G401 (cell line): ENCODE measurements around the gene CLEC18A. TPM values are rescaled to one million over a fixed set of nuclear protein-coding genes. Genes with fewer than 3 reads are reported as not detected.
"Not testable (repeated sequence)": the region's sequence is repeated elsewhere in the genome, so short reads cannot be mapped to it uniquely, and the experiment has no call there.

Experiments
- DNase-seq: peaks from one replicate; pipeline ENCODE4 v3.0.0-alpha.2; 2015; ENCODE audit warnings: low spot score
- in situ Hi-C: cut with HindIII; loops from 2 replicates; pipeline ENCODE4 v1.10.0; 2016; ENCODE audit warnings: low sequenced_read_pairs, mixed read lengths
- total RNA-seq: library from RNA; depleted of rRNA; stranded (reverse); fragments of >200 nt; shearing (Covaris generic); gene quantifications from 2 replicates; pipeline ENCODE4 v1.2.3, GENCODE V29; 2014

Gene CLEC18A
- total RNA-seq, 1 experiment from 2014 or later, result 0.10 TPM

DNA sequence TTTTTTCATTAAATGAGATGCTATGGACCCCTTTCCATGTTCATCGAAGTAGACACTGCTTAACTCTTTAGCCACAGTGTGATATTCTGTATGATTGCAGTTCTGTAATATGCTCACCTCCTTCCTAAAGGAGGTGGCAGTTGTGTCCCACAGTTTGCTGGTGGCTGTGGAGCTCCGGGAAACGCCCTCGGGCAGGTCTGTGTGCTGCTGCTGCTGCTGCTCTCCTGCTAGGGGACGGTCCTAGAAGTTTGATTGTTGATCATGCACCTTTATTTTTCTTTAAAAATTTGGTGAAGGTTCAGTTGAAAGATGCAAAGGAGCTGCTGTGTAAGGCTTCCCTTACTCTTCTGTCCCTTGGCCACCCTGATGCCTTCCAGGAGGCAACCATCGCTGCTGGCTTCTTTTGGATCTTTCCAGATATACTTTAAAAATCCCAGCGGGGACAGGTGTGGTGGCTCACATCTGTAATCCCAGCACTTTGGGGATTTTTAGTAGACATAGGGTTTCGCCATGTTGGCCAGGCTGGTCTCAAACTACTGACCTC lies 8.4 kb upstream of the CLEC18A start:
- no peak for DNase-seq
- in situ Hi-C loops, result no loop called here

DNA sequence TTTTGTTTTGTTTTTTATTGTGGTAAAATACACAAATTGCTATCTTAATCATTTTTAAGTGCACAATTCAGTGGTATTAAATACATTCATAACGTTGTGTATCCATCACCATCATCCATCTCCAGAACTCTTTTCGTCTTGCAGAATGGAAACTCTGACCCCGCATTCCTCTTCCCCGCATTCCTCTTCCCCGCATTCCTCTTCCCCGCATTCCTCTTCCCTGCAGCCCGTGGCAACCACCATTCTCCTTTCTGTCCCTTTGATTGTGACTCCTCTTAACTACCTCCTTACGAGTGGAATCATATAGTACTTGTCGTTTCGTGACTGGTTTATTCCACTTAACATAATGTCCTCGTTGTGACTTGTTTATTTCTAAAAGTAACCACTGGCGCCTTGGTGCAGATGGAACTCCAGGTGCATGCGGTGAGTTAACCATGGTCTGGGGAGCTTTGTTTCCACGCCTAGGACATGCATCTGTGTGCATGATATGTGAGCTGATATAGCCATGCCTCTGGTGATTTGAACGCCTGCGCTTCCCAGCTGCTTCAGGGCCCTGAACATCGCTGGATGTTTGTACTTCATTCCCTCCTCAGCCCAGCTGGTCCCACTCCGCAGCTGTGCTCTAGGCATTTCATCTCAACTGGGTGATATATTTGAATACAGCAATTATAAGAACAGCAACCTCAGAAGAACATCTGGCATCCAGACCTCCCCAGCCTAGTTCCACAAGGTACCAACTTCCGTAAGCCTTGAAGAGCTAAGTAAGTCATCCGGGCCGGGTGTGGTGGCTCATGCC lies 7.7 kb upstream of the CLEC18A start:
- DNase-seq, in situ Hi-C loops: not testable (repeated sequence)

DNA sequence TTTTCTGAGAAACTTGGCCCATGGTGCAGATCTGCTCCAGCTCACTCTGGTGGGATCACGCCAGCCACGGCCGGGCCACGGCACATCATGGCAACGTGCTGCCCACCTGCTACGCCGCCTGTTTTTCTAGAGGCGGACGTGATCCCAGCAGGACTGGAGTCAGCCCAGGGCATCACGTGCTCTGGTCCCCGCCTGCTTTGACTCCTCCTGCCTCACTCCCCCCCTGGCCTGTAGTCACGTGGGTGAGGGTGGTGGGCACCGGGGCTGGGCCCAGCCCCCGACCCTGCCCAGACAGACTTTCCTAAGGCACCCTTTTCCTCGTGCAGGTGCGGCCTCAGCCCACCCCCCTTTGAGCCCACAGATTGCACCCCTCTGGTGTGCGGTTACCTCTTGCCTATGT lies 723 bp upstream of the CLEC18A start:
- in situ Hi-C loops, DNase-seq: not testable (repeated sequence)

DNA sequence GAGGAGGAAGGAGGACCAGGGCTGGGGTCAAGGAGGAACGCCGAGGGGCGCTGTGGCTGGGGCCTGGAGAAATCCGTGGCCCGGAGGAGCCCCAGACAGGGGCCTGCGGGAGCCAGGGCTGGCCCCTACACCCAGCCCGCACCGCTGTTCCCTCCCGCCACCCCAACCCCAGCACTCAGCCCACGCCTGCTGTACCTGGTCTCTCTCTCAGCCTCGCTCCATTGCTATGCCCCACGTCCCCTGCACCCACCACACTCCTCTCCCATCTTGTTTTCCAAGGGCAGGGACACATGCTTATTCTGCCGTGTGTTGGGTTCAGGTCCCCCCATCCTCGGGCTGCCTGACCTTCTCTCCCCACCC lies 518 bp downstream of the CLEC18A start:
- DNase-seq, in situ Hi-C loops: not testable (repeated sequence)

DNA sequence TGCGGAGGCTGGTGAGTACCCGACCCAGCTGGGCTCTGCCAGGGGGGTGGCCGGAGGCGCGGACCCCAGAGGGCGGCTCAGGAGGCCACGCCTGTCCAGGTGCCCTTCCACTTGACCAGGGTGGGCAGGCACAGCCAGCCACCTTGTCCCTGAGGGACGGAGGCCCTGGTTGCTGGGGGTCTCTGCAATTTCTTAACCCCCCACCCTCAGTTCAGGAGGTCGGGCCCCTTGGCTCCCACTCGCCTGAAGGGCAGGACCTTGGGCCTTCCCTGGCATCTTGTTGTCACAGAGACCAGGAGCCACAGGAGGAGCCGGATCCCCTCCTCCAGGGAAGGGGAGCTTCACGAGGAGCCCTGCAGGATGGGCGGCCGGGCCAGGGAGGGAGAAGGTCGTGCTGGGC lies 982 bp downstream of the CLEC18A start:
- DNase-seq, in situ Hi-C loops: not testable (repeated sequence)

DNA sequence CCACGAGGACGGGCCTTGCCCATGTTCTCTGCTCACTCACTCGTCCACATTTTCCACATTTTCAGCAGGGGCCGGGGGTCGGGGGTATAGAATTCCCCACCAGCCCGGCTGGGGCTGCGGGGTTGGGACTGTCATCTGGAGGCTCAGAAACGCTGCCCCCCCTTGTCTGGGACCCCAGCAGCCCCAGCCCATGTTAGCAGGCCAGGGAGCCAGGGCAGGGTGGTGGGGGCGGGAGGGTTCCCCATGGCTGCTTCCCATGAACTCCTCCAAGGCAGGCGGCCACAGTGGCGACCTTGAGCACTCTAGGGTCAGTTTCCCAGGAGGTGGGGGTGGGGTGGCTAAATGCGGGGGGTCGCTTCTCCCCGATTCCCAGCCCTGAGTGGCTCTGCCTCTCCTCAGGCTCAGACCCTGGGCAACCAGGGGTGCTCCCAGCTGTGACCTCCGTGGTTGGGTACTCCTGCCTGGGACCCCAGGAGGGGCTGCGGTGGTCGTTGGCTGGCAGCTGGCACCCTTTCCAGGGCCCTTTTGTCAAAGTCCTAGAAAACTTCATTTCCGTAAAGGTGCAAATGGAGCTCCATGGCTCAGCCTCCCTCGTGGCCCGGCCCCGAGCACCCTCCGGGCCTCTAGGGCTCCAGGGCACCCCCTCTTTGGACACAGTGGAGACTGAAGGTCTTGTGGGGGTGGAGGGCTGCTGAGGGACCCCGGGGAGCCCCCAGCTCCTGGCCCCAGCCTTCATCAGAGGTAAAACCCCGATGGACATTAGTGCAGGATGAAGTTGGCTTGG lies 1.6 kb downstream of the CLEC18A start:
- DNase-seq, in situ Hi-C loops: not testable (repeated sequence)

DNA sequence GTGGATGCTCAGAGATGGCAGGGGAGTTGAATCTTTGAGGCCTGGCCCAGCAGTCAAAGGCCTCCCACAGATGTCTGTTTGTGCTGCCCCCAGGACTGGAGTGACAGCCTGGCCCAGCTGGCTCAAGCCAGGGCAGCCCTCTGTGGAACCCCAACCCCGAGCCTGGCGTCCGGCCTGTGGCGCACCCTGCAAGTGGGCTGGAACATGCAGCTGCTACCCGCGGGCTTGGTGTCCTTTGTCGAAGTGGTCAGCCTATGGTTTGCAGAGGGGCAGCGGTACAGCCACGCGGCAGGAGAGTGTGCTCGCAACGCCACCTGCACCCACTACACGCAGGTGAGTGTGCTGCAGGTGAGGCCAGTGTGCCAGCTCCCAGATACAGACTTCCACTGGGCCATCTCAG lies 3.1 kb downstream of the CLEC18A start:
- not testable (repeated sequence) for DNase-seq

DNA sequence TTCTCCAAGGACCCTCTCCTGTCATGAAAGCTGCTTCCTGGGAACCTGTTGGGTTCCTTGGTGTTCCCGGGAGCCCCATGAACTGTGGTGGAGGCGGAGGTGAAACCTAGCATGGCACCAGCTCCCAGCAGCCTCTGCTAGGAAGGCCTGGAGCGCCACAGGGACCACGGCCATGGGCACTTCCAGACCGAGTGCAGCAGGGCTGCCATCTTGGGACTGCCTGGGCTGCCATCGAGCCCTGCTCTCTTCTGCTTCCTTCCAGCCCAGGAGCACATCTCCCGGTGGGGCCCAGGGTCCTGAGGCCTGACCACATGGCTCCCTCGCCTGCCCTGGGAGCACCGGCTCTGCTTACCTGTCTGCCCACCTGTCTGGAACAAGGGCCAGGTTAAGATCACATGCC lies 12.2 kb downstream of the CLEC18A start:
- in situ Hi-C loops, DNase-seq: not testable (repeated sequence)

More for the DNA sequence above, 3.1 kb downstream of the CLEC18A start:
- in situ Hi-C loops, result not testable (repeated sequence)

DNA sequence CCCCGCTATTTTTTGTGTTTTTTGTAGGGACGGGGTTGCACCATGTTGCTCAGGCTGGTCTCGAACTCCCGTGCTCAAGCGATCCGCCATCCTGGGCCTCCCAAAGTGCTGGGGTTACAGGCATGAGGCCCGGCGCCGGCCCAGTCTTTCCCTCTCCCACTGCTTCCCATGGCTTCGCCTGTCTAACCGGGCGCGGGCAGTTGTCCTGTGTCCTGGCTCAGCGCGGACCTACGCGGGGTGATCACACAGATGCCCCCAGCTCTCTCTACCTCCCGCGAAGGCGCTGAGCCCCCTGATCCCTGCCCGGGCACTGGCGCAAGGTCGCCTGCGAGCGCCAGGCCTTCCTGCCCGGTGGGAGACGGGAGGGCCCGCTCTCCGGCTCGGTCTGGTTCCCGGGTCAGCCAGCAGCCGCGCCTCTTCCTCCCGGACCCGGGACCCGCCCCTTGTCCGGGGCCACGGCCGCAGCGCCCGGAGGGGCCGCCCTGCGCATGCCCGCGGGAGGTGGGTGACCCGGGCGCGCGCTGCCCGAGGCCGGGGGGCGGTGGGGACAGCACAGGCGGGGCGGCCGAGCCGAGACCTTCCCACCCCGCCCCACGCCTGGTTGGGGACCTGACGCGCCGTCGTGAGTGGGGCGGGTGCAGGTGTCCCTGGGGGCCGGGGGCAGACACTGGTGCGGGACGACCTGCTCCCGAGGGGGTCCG lies 14.0 kb downstream of the CLEC18A start:
- in situ Hi-C loops, DNase-seq: not testable (repeated sequence)

DNA sequence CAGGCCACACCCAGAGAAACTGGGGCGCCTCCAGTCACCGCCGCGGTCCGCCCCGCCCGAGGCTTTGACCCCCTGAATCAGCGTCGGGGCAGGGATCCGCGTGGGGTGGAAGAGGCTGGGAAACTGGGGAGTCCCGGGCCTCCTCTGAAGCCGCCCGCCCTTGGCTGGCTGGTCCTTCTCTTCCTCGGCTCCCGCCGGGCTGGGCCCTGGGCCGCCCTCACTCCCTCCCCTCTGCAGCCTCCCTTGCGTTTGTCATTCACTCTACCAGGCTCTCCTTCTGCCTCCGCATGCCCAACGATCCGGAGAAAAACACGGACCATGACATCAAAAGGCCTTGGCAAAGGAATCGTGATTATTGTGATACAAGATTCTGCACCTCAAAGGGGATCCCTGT lies 14.5 kb downstream of the CLEC18A start:
- in situ Hi-C loops, DNase-seq: not testable (repeated sequence)

DNA sequence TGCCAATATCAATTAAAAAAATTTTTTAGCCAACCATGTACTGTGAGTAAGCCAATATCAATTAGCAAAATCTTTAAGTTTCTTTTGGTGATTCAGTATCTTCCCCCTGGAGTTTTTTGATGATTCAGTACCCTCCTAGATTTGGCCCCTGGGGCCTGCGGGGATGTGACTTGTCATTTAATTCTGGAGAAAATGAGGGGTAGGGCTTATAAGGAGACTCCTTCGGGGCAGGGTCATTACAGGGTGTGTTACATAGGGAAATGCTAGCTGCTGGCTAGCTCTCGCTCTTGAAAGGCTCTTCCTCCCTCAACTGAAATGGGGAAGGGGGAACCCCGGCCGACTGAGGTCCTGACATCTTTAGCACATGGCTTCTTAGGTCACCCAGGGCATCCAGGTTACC lies 16.6 kb downstream of the CLEC18A start:
- DNase-seq, in situ Hi-C loops: not testable (repeated sequence)

DNA sequence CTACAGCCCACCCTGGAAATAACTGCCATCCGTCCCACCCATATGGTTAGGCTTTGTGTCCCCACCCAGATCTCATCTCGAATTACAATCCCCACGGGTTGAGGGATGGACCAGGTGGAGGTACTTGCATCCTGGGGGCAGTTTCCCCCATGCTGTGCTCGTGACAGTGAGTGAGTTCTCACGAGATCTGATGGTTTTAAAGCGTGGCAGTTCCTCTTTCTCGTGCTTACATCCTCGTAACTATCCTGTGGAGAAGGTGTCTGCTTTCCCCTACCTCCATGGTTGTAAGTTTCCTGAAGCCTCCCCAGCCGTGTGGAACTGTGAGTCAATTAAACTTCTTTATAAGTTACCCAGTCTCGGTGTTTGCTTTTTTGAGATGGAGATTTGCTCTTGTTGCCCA lies 17.0 kb downstream of the CLEC18A start:
- in situ Hi-C loops, result not testable (repeated sequence)

DNA sequence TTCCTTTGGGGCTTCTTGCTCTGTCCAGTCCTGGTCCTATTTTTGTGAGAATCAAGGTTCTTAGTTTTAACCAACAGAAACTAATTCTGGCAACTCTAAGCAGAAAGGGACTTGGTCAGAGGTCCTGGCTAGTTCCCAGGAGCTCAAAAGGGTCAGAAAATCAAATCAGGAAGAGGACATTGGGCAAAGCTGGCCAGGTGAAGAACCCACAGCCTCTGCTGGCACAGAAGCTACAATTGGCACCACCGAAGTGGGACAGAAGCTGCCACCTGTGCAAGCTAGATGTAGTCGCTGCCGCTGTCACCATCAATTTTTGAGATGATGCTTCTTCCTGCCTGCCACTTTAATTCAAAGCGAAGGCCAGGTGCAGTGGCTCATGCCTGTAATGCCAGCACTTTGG lies 18.5 kb downstream of the CLEC18A start:
- DNase-seq, in situ Hi-C loops: not testable (repeated sequence)

More for the DNA sequence above, 17.0 kb downstream of the CLEC18A start:
- DNase-seq, result not testable (repeated sequence)

DNA sequence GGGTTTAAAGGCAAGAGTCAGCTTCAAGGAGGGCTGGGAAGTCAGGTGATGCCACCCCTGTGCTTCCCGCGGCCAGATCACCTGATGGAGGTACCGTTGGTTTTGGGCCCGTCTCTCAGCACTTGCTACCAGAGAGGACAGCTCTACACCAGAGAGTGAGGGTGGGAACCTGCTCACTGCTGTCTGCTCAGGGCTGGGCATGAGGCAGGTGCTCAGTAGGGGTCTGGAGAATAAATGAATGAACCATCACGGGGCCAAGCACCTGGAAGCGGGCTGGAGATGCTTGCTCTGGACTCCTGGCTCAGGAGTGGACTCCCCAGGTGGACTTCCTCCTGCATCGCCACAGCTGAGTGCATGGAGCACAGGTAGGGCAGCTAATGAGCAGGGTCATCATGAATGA lies 21.0 kb downstream of the CLEC18A start:
- in situ Hi-C loops, DNase-seq: not testable (repeated sequence)

DNA sequence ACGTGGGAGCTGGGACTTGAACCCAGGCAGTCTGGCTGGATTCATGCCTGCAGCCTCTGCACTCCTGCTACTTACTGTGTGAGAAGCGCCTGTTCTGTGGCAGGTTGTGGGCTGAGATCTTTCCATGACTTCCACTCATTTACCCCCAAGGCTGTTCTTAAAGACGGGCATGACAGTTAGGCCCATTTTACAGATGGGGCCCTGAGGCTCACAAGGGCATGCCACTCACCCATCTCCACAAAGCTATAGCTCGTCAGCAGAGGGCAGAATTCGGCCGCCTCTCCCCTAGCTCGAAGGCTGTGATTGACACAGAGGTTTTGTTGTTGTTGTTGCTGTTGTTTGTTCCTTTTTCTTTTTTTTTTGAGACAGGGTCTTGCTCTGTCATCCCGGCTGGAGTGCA lies 21.8 kb downstream of the CLEC18A start:
- in situ Hi-C loops, DNase-seq: not testable (repeated sequence)

DNA sequence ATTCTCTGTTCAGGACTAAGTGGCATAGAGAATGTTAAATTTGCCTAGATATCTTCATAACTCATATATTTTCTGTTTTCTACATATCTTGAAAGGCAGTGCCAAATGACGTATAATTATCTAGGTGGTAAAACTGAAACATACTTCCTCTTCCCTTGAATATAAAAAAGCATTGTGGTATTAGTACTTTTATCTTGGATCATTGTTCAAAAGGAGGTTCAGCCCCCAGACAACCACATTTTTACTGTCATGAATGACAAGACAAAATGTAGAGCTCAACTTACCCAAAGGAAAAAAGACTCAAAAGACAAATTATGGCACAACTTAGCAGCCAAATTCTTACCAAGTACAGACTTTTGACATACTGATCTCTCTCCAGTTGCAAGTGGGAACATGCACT lies 34.1 kb downstream of the CLEC18A start:
- DNase-seq, in situ Hi-C loops: not testable (repeated sequence)

DNA sequence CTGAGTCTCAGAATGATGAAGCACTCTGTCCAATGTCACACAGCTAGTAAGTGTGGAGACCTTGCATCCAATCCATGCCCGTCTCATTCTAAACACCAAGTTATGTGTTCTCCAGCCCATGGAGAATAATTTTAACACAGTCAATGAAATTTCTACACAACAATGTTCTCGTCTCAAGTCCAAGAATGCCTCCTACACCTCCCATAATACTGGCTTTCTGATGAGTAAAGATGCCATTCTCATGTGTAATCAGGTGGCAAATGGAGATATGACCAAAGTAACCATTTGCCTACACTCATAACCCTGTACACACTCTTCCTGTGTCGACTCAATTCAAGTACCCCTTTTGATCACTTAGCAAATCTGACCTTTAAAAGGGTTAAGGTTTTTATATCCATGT lies 46.8 kb downstream of the CLEC18A start:
- in situ Hi-C loops, DNase-seq: not testable (repeated sequence)

DNA sequence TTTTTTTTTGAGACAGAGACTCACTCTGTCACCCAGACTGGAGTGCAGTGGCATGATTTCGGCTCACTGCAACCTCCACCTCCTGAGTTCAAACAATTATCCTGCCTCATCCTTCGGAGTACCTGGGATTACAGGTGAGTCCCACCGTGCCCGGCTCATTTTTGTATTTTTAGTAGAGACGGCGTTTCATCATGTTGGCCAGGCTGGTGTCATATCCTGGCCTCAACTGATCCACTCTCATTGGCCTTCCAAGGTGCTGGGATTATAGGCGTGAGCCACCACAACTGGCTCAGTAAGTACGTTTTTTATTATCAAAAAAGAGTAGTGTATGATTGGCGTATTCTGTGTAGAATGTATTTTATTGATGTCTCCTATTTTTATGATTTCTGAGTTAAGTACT lies 48.7 kb downstream of the CLEC18A start:
- DNase-seq, in situ Hi-C loops: not testable (repeated sequence)

DNA sequence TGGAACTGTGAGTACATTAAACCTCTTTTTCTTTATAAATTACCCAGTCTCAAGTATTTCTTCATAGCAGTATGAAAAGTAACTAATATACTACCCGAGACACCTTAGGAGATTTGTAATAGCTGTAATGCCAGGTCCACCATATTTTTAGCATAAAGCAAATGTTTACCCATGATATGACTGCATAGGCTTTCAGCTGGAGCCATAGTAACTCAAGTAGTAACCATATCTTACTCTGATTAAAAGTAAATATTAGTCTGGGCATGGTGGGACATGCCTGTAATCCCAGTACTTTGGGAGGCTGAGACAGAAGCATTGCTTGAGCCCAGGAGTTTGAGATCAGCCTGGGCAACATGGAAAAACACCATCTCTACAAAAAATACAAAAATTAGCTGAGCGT lies 52.4 kb downstream of the CLEC18A start:
- DNase-seq, in situ Hi-C loops: not testable (repeated sequence)
